Peyer's patch (tissue), 4 donors: ENCODE measurements around the gene NR5A1.

ENCODE experiments used
- CTCF ChIP-seq, 6 experiments: fragments of 450-650 bp in 4 of 6; fragments of 200-600 bp in 2 of 6; sonication (generic) in 1 of 6; IDR thresholded peaks; one replicate each; pipeline ENCODE4 v1.5.1; 2017 to 2019; ENCODE audit warnings: antibody characterized with exemption in 6 of 6, mild to moderate bottlenecking in 3 of 6, moderate library complexity in 1 of 6
- POLR2A ChIP-seq, 2 donors: fragments of 450-650 bp; IDR thresholded peaks; one replicate each; pipeline ENCODE4 v1.5.1; 2017; ENCODE audit warnings: antibody characterized with exemption in 2 of 2, mild to moderate bottlenecking in 2 of 2, moderate library complexity in 2 of 2

- TF ChIP-seq CTCF (IDR thresholded peaks at IDR 0.05) (no peak), POLR2A (IDR thresholded peaks at IDR 0.05) (no peak)
These were observed 21.3 kb downstream of the NR5A1 start for GRCh38 chr9:124485936-124486335.
